ENCODE data around the gene TUBB.

DNA sequence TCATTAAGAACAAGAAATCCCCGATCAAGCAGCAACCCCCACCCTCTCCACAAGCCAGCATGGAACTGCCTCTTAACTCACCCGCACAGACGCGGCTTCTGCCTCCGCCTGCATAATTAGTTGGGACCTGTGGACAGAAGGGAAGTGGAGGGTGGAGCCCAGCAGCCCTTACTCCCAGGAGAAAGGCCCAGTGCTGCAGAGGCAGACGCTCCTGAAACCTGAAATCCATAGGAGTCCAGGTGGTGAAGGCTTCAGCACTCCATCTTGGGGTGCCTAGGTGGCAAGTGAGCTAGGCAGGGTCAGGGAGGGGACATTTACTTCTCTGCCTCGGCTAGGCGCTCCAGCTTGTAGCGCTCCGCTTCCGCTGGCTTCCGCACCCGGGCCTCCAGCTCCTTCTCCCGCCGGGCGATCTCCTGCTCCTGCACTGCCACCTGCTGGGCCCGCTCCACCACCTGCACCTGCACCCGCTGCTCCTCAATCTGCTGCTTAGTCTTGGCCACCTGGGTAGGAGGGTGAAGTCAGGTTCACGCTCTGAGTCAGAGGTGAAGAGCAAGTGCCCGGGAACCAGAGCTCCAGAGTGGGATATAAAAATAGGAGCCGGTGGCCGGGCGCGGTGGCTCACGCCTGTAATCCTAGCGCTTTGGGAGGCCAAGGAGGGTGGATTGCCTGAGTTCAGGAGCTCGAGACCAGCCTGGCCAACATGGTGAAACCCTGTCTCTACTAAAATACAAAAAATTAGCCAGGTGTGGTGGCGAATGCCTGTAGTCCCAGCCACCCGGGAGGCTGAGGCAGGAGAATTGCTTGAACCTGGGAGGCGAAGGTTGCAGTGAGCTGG, 10.7 kb downstream of the TUBB start:
- no peak for TF ChIP-seq EZH2phosphoT487 (IDR thresholded peaks at IDR 0.05; ENCODE audit: borderline replicate concordance, low read depth, low read length)
- TF ChIP-seq, protein P1, sequence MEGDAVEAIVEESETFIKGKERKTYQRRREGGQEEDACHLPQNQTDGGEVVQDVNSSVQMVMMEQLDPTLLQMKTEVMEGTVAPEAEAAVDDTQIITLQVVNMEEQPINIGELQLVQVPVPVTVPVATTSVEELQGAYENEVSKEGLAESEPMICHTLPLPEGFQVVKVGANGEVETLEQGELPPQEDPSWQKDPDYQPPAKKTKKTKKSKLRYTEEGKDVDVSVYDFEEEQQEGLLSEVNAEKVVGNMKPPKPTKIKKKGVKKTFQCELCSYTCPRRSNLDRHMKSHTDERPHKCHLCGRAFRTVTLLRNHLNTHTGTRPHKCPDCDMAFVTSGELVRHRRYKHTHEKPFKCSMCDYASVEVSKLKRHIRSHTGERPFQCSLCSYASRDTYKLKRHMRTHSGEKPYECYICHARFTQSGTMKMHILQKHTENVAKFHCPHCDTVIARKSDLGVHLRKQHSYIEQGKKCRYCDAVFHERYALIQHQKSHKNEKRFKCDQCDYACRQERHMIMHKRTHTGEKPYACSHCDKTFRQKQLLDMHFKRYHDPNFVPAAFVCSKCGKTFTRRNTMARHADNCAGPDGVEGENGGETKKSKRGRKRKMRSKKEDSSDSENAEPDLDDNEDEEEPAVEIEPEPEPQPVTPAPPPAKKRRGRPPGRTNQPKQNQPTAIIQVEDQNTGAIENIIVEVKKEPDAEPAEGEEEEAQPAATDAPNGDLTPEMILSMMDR (conservative IDR thresholded peaks at IDR 0.05; ENCODE audit: low read length) = peak; percentile 86

Measured in OCI-LY7 (cell line).